ENCODE results near the gene SLC16A1. TPM values are rescaled to one million over a fixed set of nuclear protein-coding genes. Genes with fewer than 3 reads are reported as not detected.
A peak's percentile ranks its signal among the peaks of the same experiment; 100 is the strongest.

Gene SLC16A1
- total and polyA plus RNA-seq, 2 of the 8 experiments (the other 6 are each of a cell fraction or from before 2014, with no cell fraction given), result 435 to 545 TPM

- Histone ChIP-seq H2AK5ac (ENCODE audit: low read depth, low read length) (no peak overlapping the region), H3K23me2 (ENCODE audit: low read depth, low read length) (no peaks in the 10 kb centered on the region), H2BK12ac (ENCODE audit: low read depth, low read length) (no peak overlapping the region), H3K9ac (replicated peaks in 1 of 4; ENCODE audit: extremely low read depth in 1 of 4, low read depth in 3 of 4, low read length in 3 of 4) (no peak overlapping the region), H3K4ac (replicated peaks; ENCODE audit: insufficient read length, low read depth, low read length) (no peak overlapping the region), H2AFZ (ENCODE audit: low read length) (no peak overlapping the region), H3K4me1 (replicated peaks in 1 of 4; ENCODE audit: control insufficient read depth in 3 of 4, insufficient read depth in 4 of 4, low read length in 3 of 4) (no peaks in the 10 kb centered on the region), H3K27ac (ENCODE audit: low read depth, low read length) (no peak overlapping the region), H3K9me3 (ENCODE audit: insufficient read depth in 2 of 2, low read depth in 1 of 2, low read length in 1 of 2) (no peaks in the 10 kb centered on the region), H4K8ac (ENCODE audit: extremely low read depth, insufficient read depth, low read length) (no peak overlapping the region), H2BK120ac (replicated peaks; ENCODE audit: low read depth, low read length) (no peak overlapping the region), H3K36me3 (ENCODE audit: control insufficient read depth in 2 of 4, insufficient read depth in 4 of 4, low read length in 3 of 4) (peaks cover 0 to 11% (median 1%) of the 10 kb centered on the region in 4 experiments; a peak in 3 of 8 replicates), H3K79me1 (ENCODE audit: low read depth, low read length) (no peaks in the 10 kb centered on the region), H3K56ac (replicated peaks; ENCODE audit: insufficient read length, low read depth, low read length) (no peak overlapping the region), H3K18ac (ENCODE audit: extremely low read depth, low read length) (no peak overlapping the region), H4K5ac (ENCODE audit: insufficient read length, low read depth, low read length) (no peak overlapping the region), H3K4me3 (ENCODE audit: extremely low read depth in 1 of 4, insufficient read depth in 2 of 4, low read depth in 3 of 4, low read length in 4 of 4) (no peak overlapping the region), H2BK20ac (ENCODE audit: low read length) (no peak overlapping the region), H4K20me1 (replicated peaks in 1 of 2; ENCODE audit: control insufficient read depth in 1 of 2, insufficient read depth in 2 of 2, low read length in 2 of 2) (no peaks in the 10 kb centered on the region), H3K4me2 (ENCODE audit: insufficient read depth in 1 of 2, low read depth in 2 of 2, low read length in 2 of 2) (no peak overlapping the region), H3K79me2 (ENCODE audit: control insufficient read depth in 1 of 2, insufficient read depth in 2 of 2, low read length in 2 of 2) (no peaks in the 10 kb centered on the region), H2BK5ac (ENCODE audit: low read depth, low read length) (no peak overlapping the region), H3K23ac (ENCODE audit: insufficient read length) (peak overlapping the region; percentile 28), H4K91ac (replicated peaks; ENCODE audit: insufficient read length, low read length) (no peak overlapping the region), H2BK15ac (ENCODE audit: low read length) (no peak overlapping the region), H3K14ac (ENCODE audit: insufficient read length) (no peak overlapping the region), H3K27me3 (replicated peaks in 1 of 4; ENCODE audit: control insufficient read depth in 3 of 4, extremely low read depth in 1 of 4, insufficient read depth in 3 of 4, low read length in 3 of 4) (no peaks in the 10 kb centered on the region)
- ChIA-PET POLR2A (ENCODE audit: partially characterized antibody) (interaction anchor here (0.7 to 1.2 kb wide), 5 partner anchors 9 to 43 kb away, joined by 3 to 5 read pairs (median 3); partner anchors contain the start of gene SLC16A1), CTCF (ENCODE audit: partially characterized antibody) (interaction anchor here (0.6 to 1.2 kb wide), 5 partner anchors 15 to 1830 kb away, joined by 3 to 4 read pairs (median 3); no protein-coding TSS in a partner anchor)
- no peak for FAIRE-seq
- 80% methylated on average over 7 of the region's 7 CpGs; no CpG with 5 or more reads in 1 of the 2 experiments for WGBS, 2 experiments (ENCODE audit: extremely low coverage in 1 of 2, insufficient coverage in 1 of 2, insufficient read length in 1 of 2, insufficient replicate concordance in 2 of 2, low coverage in 1 of 2, low lambda C conversion rate in 2 of 2, missing lambda C conversion rate in 1 of 2)
- TF ChIP-seq SP2 (IDR thresholded peaks at IDR 0.05; ENCODE audit: low read length) (no peak), CREB1 (IDR thresholded peaks at IDR 0.05) (no peak), ATF3 (IDR thresholded peaks at IDR 0.05; ENCODE audit: insufficient read depth, low read depth, low read length) (no peak), RNF2 (IDR thresholded peaks at IDR 0.05; ENCODE audit: borderline replicate concordance, low read depth, low read length, missing control alignments, poor library complexity, severe bottlenecking) (no peak)
- no peak for DNase-seq (ENCODE audit: low read depth in 1 of 2, low spot score in 2 of 2)
Observed at GRCh38 chr1:112998592-112999235, 42.7 kb upstream of the SLC16A1 start.

Data from H1 (cell line).